Ectodermal cell (in vitro differentiated cells): Measurements from ENCODE around the gene SLC16A7. TPM values are rescaled to one million over a fixed set of nuclear protein-coding genes. Genes with fewer than 3 reads are reported as not detected.

Experiments used
- H3K27ac ChIP-seq: 2 replicates; pipeline ENCODE4 v1.7.0; 2013; ENCODE audit warnings: mild to moderate bottlenecking, low read depth, low read length; ENCODE audit not compliant: insufficient read depth, poor library complexity, severe bottlenecking
- H3K27me3 ChIP-seq: 2 replicates; pipeline ENCODE4 v1.7.0; 2013; ENCODE audit warnings: mild to moderate bottlenecking, low read length; ENCODE audit not compliant: insufficient read depth, control insufficient read depth, poor library complexity, severe bottlenecking
- H3K36me3 ChIP-seq: one replicate; pipeline ENCODE4 v1.7.0; 2013; ENCODE audit warnings: low read length; ENCODE audit not compliant: control insufficient read depth, insufficient read depth
- H3K4me1 ChIP-seq: one replicate; pipeline ENCODE4 v1.7.0; 2013; ENCODE audit warnings: low read length; ENCODE audit not compliant: control insufficient read depth, insufficient read depth
- H3K4me3 ChIP-seq: 2 replicates; pipeline ENCODE4 v1.7.0; 2013; ENCODE audit warnings: low read depth, low read length, control low read depth; ENCODE audit not compliant: insufficient read depth
- H3K9me3 ChIP-seq: 2 replicates; pipeline ENCODE4 v1.7.0; 2013; ENCODE audit warnings: mild to moderate bottlenecking, low read length, moderate library complexity; ENCODE audit not compliant: control insufficient read depth
- WGBS, 2 experiments: methylation state at CpG; one replicate each; pipeline ENCODE4 v1.1.7; 2013; ENCODE audit warnings: missing lambda C conversion rate in 2 of 2; 5-methylcytosine and 5-hydroxymethylcytosine counted together
- polyA plus RNA-seq, 4 experiments: library from polyadenylated mRNA; stranded (reverse); fragments of 50-300 nt; gene quantifications; one replicate each; pipeline ENCODE4 v1.2.3, GENCODE V29; 2013

Gene SLC16A7, protein sequence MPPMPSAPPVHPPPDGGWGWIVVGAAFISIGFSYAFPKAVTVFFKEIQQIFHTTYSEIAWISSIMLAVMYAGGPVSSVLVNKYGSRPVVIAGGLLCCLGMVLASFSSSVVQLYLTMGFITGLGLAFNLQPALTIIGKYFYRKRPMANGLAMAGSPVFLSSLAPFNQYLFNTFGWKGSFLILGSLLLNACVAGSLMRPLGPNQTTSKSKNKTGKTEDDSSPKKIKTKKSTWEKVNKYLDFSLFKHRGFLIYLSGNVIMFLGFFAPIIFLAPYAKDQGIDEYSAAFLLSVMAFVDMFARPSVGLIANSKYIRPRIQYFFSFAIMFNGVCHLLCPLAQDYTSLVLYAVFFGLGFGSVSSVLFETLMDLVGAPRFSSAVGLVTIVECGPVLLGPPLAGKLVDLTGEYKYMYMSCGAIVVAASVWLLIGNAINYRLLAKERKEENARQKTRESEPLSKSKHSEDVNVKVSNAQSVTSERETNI
- 0.81 TPM for polyA plus RNA-seq (2013, experiment 1 of 4)
- polyA plus RNA-seq (2013, experiment 2 of 4): 0.91 TPM
- polyA plus RNA-seq (2013, experiment 3 of 4): 1.3 TPM
- polyA plus RNA-seq (2013, experiment 4 of 4): 1.1 TPM

DNA sequence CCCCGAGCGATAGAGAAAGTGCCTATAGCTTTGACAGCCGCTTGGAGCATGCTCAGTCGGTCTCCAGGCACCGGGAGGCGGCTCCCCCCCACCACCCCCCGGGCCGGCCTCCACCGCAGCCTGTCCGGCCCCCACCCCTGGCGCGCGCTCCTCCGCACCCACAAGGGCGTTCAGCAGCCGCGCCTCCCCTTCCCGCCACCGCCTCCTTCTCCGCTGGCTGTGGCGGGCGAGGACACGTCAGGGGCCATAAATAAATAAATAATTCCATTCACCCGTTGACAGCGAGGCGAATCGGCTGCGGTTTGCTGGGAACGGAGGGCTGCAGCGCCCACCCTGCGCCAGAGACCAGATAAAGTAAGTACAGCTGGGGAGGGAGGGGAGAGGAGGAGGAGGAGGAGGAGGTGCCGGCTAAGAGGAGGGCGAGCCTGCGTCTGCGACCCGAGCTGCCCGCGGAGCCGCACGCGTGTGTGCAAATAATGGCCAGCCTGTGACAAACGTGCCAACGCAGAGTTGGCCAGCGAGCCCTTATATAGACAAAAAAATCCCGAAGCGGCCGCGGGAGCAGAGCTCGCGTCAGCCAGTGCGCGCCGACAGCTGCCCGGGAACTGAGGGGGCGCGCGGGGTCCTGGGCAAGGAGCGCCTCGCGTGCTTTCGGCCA lies at the start of gene SLC16A7:
TSS of gene SLC16A7 (plus strand) at position 147 of the 658 bp plus-strand sequence. CDS start 108,773 bp downstream, outside the sequence.
- Histone ChIP-seq H3K36me3 (no peaks in the 10 kb centered on the region), H3K4me1 (peaks cover 3% of the 10 kb centered on the region), H3K27me3 (peaks cover 32% of the 10 kb centered on the region), H3K9me3 (no peaks in the 10 kb centered on the region), H3K27ac (no peak within 1 kb of the TSS), H3K4me3 (peak within 1 kb of the TSS; percentile 54)
- WGBS, 2 experiments: 0% methylated on average over 59 to 61 of the region's 61 CpGs

DNA sequence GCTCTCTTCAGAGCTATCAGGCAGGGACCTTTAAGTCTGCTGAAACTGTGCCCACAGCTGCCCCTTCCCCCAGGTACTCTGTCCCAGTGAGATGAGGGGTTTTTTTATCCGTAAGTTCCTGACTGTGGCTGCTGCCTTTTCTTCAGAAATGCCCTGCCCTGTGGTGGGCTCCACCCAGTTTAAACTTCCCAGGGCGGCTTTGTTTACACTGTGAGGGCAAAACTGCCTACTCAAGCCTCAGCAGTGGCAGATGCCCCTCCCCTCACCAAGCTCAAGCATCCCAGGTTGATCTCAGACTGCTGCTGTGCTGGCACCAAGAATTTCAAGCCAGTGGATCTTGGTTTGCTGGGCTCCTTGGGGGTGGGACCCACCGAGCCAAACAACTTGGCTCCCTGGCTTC lies 46.9 kb upstream of the SLC16A7 start:
- Histone ChIP-seq H3K27me3 (no peaks in the 10 kb centered on the region), H3K4me1 (no peaks in the 10 kb centered on the region), H3K27ac (no peak overlapping the region), H3K36me3 (no peaks in the 10 kb centered on the region), H3K9me3 (no peaks in the 10 kb centered on the region), H3K4me3 (no peak overlapping the region)
- WGBS, 2 experiments: 69 to 75% methylated on average over 3 of the region's 3 CpGs

DNA sequence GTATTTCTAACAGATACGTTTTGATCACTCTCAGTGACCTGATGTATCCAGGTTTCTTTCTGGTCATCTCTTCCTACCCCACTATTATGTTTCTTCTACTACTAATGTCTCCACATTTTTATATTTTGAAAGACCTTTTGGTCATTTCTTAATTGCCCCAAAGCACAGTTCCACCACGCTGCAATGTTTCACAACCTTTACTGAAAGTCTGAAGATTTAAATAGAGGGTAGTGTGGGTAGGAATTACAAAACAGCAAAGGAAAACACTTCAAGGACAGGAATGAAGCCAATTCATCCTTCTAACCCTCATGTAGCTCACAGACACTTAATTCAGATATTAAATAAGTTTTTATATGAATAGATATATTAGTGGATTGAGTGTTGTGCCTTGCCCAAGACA lies 36.1 kb upstream of the SLC16A7 start:
- H3K4me1 ChIP-seq: no peaks in the 10 kb centered on the region
- H3K27me3 ChIP-seq: no peaks in the 10 kb centered on the region
- H3K36me3 ChIP-seq: no peaks in the 10 kb centered on the region
- no peak overlapping the region for H3K4me3 ChIP-seq
- 82 to 94% methylated on average over 1 of the region's 2 CpGs for WGBS, 2 experiments
- no peaks in the 10 kb centered on the region for H3K9me3 ChIP-seq
- no peak overlapping the region for H3K27ac ChIP-seq

GRCh38 chr12:59570145-59570544 lies 25.7 kb upstream of the SLC16A7 start:
- H3K4me3 ChIP-seq: no peak overlapping the region
- H3K9me3 ChIP-seq: no peaks in the 10 kb centered on the region
- H3K27ac ChIP-seq: no peak overlapping the region
- H3K36me3 ChIP-seq: no peaks in the 10 kb centered on the region
- 87 to 89% methylated on average over 5 of the region's 5 CpGs for WGBS, 2 experiments
- no peaks in the 10 kb centered on the region for H3K4me1 ChIP-seq
- H3K27me3 ChIP-seq: no peaks in the 10 kb centered on the region

DNA sequence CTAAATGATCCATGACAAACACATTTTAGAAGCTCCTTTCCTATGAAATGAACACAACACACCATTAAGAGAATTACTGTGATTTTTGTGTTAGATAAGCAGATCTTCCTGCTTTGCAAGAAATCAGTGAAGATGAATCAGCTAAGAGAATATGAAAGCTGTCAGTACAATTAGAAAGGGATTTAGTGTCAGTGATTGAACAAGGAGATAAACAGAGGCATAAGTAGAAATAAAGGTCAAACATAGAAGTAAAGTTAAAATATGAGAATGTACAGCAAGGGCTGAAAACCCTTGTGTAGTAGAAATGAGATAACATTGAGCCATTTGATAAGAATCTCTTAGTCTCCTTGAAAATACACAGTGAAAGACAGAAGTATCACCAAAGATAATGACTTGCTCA lies 21.4 kb upstream of the SLC16A7 start:
- no peaks in the 10 kb centered on the region for H3K4me1 ChIP-seq
- H3K4me3 ChIP-seq: no peak overlapping the region
- H3K36me3 ChIP-seq: no peaks in the 10 kb centered on the region
- H3K27ac ChIP-seq: no peak overlapping the region
- no peaks in the 10 kb centered on the region for H3K9me3 ChIP-seq
- H3K27me3 ChIP-seq: no peaks in the 10 kb centered on the region

- WGBS, 2 experiments: 100% methylated on average over 1 of the region's 2 CpGs; no CpG with 5 or more reads in 1 of the 2 experiments
- H3K27ac ChIP-seq: no peak overlapping the region
- H3K4me1 ChIP-seq: no peaks in the 10 kb centered on the region
- no peak overlapping the region for H3K4me3 ChIP-seq
- H3K9me3 ChIP-seq: no peaks in the 10 kb centered on the region
- H3K27me3 ChIP-seq: no peaks in the 10 kb centered on the region
- H3K36me3 ChIP-seq: no peaks in the 10 kb centered on the region
Observed at GRCh38 chr12:59575826-59576225, 20.0 kb upstream of the SLC16A7 start.

- H3K27me3 ChIP-seq: no peaks in the 10 kb centered on the region
- no peak overlapping the region for H3K4me3 ChIP-seq
- 83% methylated on average over 1 of the region's 1 CpG; no CpG with 5 or more reads in 1 of the 2 experiments for WGBS, 2 experiments
- no peak overlapping the region for H3K27ac ChIP-seq
- no peaks in the 10 kb centered on the region for H3K36me3 ChIP-seq
- H3K9me3 ChIP-seq: no peaks in the 10 kb centered on the region
- no peaks in the 10 kb centered on the region for H3K4me1 ChIP-seq
Observed at GRCh38 chr12:59578254-59578653, 17.6 kb upstream of the SLC16A7 start.

DNA sequence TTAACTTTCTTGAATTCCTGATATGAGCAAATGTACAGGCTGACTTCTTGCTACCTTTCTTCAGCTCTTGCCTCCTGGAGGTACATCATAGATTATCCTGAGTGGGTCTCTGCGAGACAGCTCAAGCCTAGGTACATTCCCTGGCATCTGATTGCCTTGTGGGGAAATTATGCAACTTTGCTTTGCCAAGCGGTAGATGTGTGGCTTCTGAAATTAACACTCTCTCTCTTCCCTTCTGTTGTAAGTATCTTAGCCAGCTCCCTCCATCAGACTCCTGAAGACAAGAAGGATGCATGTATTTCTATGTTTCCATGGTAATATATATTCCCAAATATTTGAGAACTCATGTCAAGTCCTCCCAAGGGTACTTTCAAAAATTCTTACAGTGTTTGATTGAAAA lies 16.2 kb upstream of the SLC16A7 start:
- Histone ChIP-seq H3K9me3 (no peaks in the 10 kb centered on the region), H3K4me3 (no peak overlapping the region), H3K36me3 (no peaks in the 10 kb centered on the region), H3K27ac (no peak overlapping the region), H3K27me3 (no peaks in the 10 kb centered on the region), H3K4me1 (no peaks in the 10 kb centered on the region)
- WGBS, 2 experiments: 92 to 100% methylated on average over 2 of the region's 2 CpGs

DNA sequence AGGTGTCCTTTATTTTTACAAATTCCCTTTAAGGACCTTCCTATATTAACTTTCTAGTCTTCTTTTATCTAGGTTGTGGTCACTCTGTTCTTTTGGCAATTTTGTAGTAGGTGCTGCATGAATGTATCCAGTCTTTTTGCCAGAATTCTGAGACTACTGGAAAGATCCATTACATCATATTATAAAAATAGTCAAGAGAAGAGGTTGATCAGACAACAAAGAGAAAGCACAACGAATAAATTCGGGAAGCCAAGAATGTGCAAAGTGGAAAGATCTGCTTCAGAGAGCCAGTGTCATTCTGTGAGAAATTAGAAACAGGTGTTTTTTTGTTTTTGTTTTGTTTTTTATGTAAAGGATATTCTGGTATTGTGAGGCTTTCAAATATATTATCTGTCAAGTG lies 15.8 kb upstream of the SLC16A7 start:
- H3K27ac ChIP-seq: no peak overlapping the region
- H3K27me3 ChIP-seq: no peaks in the 10 kb centered on the region
- WGBS, 2 experiments: 87 to 94% methylated on average over 2 of the region's 2 CpGs
- no peaks in the 10 kb centered on the region for H3K4me1 ChIP-seq
- H3K36me3 ChIP-seq: no peaks in the 10 kb centered on the region
- H3K9me3 ChIP-seq: no peaks in the 10 kb centered on the region
- no peak overlapping the region for H3K4me3 ChIP-seq

- Histone ChIP-seq H3K27me3 (no peaks in the 10 kb centered on the region), H3K4me1 (no peaks in the 10 kb centered on the region), H3K9me3 (no peaks in the 10 kb centered on the region), H3K27ac (no peak overlapping the region), H3K4me3 (no peak overlapping the region), H3K36me3 (no peaks in the 10 kb centered on the region)
- WGBS, 2 experiments: 83 to 100% methylated on average over 1 of the region's 1 CpG
Observed at GRCh38 chr12:59583003-59583712, 12.7 kb upstream of the SLC16A7 start.
